GM12878 (cell line): ENCODE measurements around the gene GPT2. TPM values are rescaled to one million over a fixed set of nuclear protein-coding genes. Genes with fewer than 3 reads are reported as not detected.

Experiments used
- ATAC-seq: fragments of 200-7000 bp; cut with Tn5 transposase; 3 replicates; pipeline ENCODE4 v1.9.1; 2020; ENCODE audit warnings: mild to moderate bottlenecking, moderate library complexity
- BruUV-seq: library from RNA; stranded (reverse); fragments of 400-500 nt; replicated peaks from 2 replicates; lab custom pipeline; 2021; lab: Mats Ljungman, UMichigan
- CTCF ChIA-PET: fragments of 300-600 bp; sonication (Branson Sonifier 250); formaldehyde crosslinking; extraction: SDS; loops from one replicate; lab custom pipeline; 2021; ENCODE audit warnings: inconsistent platforms; lab: Yijun Ruan, JAX
- POLR2A ChIA-PET: fragments of 350-600 bp; formaldehyde crosslinking; extraction: SDS; loops from one replicate; lab custom pipeline; 2021; ENCODE audit warnings: inconsistent platforms; lab: Charles Lee
- RAD21 ChIA-PET: fragments of 300-600 bp; sonication (Branson Sonifier 250); formaldehyde crosslinking; loops from one replicate; lab custom pipeline; 2023; ENCODE audit warnings: antibody characterized with exemption; ENCODE audit not compliant: unreplicated experiment; lab: Charles Lee
- SMC1A ChIA-PET: fragments of 300-600 bp; sonication (Branson Sonifier 250); formaldehyde crosslinking; loops from one replicate; lab custom pipeline; 2023; ENCODE audit not compliant: unreplicated experiment, uncharacterized antibody; lab: Charles Lee
- DNase-seq: peaks from one replicate; pipeline ENCODE4 v3.0.0-alpha.2; 2011; ENCODE audit warnings: low read depth, low spot score
- FAIRE-seq: peaks from 3 replicates; lab custom pipeline; 2011; peaks lifted over from hg19 to GRCh38; lab: Jason Lieb, UNC
- H2AFZ ChIP-seq: 2 replicates; pipeline ENCODE4 v1.6.0; 2011; ENCODE audit warnings: low read depth, low read length, control low read depth; ENCODE audit not compliant: control insufficient read depth
- H3K27ac ChIP-seq: 2 replicates; pipeline ENCODE4 v1.5.1; 2011; ENCODE audit warnings: control low read depth; ENCODE audit not compliant: control insufficient read depth, insufficient read depth
- H3K27me3 ChIP-seq, 2 experiments: replicated peaks in 1 of 2; 2 replicates each; pipeline versions ENCODE4 v1.6.0 to v1.6.1; 2011; ENCODE audit warnings: low read length in 1 of 2; ENCODE audit not compliant: control insufficient read depth in 2 of 2, insufficient read depth in 2 of 2
- H3K36me3 ChIP-seq, 2 experiments: 2 replicates each; pipeline ENCODE4 v1.5.1; 2011; ENCODE audit warnings: low read length in 1 of 2; ENCODE audit not compliant: control insufficient read depth in 2 of 2, insufficient read depth in 2 of 2
- H3K4me1 ChIP-seq: 2 replicates; pipeline ENCODE4 v1.6.1; 2011; ENCODE audit warnings: mild to moderate bottlenecking, low read length, moderate library complexity, mixed read lengths; ENCODE audit not compliant: control insufficient read depth, insufficient read depth
- H3K4me2 ChIP-seq: 2 replicates; pipeline ENCODE4 v1.6.0; 2011; ENCODE audit warnings: control low read depth; ENCODE audit not compliant: control insufficient read depth, insufficient read depth
- H3K4me3 ChIP-seq: fragments of 200-600 bp; sonication (generic); 2 replicates; pipeline ENCODE4 v1.5.1; 2016
- H3K79me2 ChIP-seq: 2 replicates; pipeline ENCODE4 v1.6.0; 2011; ENCODE audit warnings: low read length; ENCODE audit not compliant: control insufficient read depth, insufficient read depth
- H3K9ac ChIP-seq: 2 replicates; pipeline ENCODE4 v1.8.0; 2011; ENCODE audit warnings: low read length, control low read depth, mixed read lengths; ENCODE audit not compliant: control insufficient read depth, insufficient read depth
- H3K9me3 ChIP-seq: replicated peaks from 3 replicates; pipeline ENCODE4 v1.5.1; 2011; ENCODE audit warnings: mild to moderate bottlenecking, low read length; ENCODE audit not compliant: control insufficient read depth, insufficient read depth
- H4K20me1 ChIP-seq: 2 replicates; pipeline ENCODE4 v1.6.0; 2011; ENCODE audit not compliant: control insufficient read depth, insufficient read depth
- ATF7 ChIP-seq: fragments of 450-650 bp; IDR thresholded peaks from 2 replicates; pipeline ENCODE4 v1.6.1; 2016; ENCODE audit warnings: low read depth, mild to moderate bottlenecking
- EGR1 ChIP-seq, 2 experiments: IDR thresholded peaks; 1 replicate in 1 of 2; 2 replicates in 1 of 2; pipeline ENCODE4 v1.6.1; 2011 to 2012; ENCODE audit warnings: low read depth in 2 of 2, low read length in 2 of 2, borderline replicate concordance in 1 of 2, mild to moderate bottlenecking in 1 of 2, moderate library complexity in 1 of 2
- IKZF2 ChIP-seq, 2 experiments: fragments of 450-650 bp; IDR thresholded peaks; 2 replicates each; pipeline ENCODE4 v1.6.1; 2017; ENCODE audit warnings: mild to moderate bottlenecking in 2 of 2, moderate library complexity in 2 of 2
- MTA3 ChIP-seq: IDR thresholded peaks from 2 replicates; pipeline ENCODE4 v1.6.1; 2012; ENCODE audit warnings: low read length, inconsistent platforms, borderline replicate concordance
- NR2C2 ChIP-seq: IDR thresholded peaks from 2 replicates; pipeline ENCODE4 v1.6.1; 2011; ENCODE audit warnings: borderline replicate concordance, low read depth; ENCODE audit not compliant: control insufficient read depth, insufficient read length
- SP1 ChIP-seq: IDR thresholded peaks from one replicate; pipeline ENCODE4 v1.6.1; 2011; ENCODE audit warnings: low read depth, low read length
- WGBS: methylation state at CpG from one replicate; pipeline ENCODE4 v1.1.6; 2016; ENCODE audit warnings: low lambda C conversion rate; ENCODE audit not compliant: insufficient replicate concordance, insufficient coverage; ENCODE audit errors: missing lambda C conversion rate; 5-methylcytosine and 5-hydroxymethylcytosine counted together
- in situ Hi-C: fragments of 300-500 bp; cut with MboI; formaldehyde crosslinking; loops from 9 replicates; pipeline ENCODE4 v1.14.3; 2018; ENCODE audit warnings: mixed read lengths
- intact Hi-C: fragments of 100-400 bp; cut with micrococcal nuclease; formaldehyde crosslinking; loops from one replicate; pipeline ENCODE4 v1.14.2; 2022; ENCODE audit not compliant: unreplicated experiment
- polyA plus RNA-seq, 11 experiments: library from polyadenylated mRNA; depleted of rRNA in 4 of 11; unstranded in 6 of 11; stranded (reverse) in 5 of 11; fragments of >200 nt; fragmentation: Nextera tagmentation in 4 of 11; fragmentation: Illumina TruSeq in 1 of 11; extraction: Ambion mirVana in 4 of 11; extraction: Trizol in 1 of 11; gene quantifications; 1 replicate in 1 of 11; 2 replicates in 10 of 11; pipeline versions ENCODE4 v1.2.1 to v1.2.3, GENCODE V29; 2011 to 2016; ENCODE audit warnings: inconsistent platforms in 2 of 11, missing spikeins in 2 of 11, low read depth in 1 of 11
- total RNA-seq, 4 experiments: library from RNA; depleted of rRNA in 3 of 4; stranded (reverse); fragments of >200 nt in 3 of 4; fragmentation: Illumina TruSeq in 1 of 4; extraction: Trizol in 1 of 4; gene quantifications; 2 replicates each; pipeline versions ENCODE4 v1.2.1 to v1.2.3, GENCODE V29; 2013 to 2021
- TF ChIP-seq, protein P1 (sequence below): fragments of 450-650 bp; IDR thresholded peaks from 2 replicates; pipeline ENCODE4 v1.6.1; 2017; ENCODE audit warnings: mild to moderate bottlenecking
- TF ChIP-seq, protein P2 (sequence below): fragments of 450-650 bp; IDR thresholded peaks from 2 replicates; pipeline ENCODE4 v1.6.1; 2017; ENCODE audit warnings: low read depth, mild to moderate bottlenecking, moderate library complexity

Gene GPT2
- total and polyA plus RNA-seq, 10 of the 15 experiments (the other 5 are each of a cell fraction or from before 2014, with no cell fraction given): 0.45 to 9.9 (median 4.3) TPM

DNA sequence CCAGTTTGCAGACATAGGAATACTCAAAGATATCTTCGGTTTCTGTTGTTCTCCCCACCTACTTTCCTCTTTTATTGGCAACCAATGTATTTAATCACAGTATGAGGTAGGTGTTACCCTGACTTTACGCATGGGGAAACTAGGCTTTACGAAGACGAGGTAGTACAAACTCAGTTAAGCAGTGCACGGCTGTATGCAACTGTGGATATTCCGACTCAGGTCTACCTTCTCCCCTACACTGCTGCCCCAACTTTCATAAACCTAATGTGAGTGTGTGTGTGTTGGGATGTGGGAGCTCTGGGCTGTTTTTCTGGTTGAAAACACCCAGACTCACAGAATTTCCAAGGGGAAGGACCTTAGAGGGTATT lies 1.2 kb upstream of the GPT2 start:
- ChIA-PET SMC1A (interaction anchor here (1.0 kb wide), 1 partner anchor 28 kb away, joined by 4 read pairs; no protein-coding TSS in a partner anchor), CTCF (interaction anchor here (3.7 kb wide), 1 partner anchor 27 kb away, joined by 15 read pairs; no protein-coding TSS in a partner anchor), POLR2A (interaction anchor here (0.6 kb wide), 1 partner anchor 20 kb away, joined by 3 read pairs; no protein-coding TSS in a partner anchor), RAD21 (no interaction called here)
- H3K4me1 ChIP-seq: peaks cover 7% of the 10 kb centered on the region; the same call in 1 of the 2 replicates
- in situ Hi-C loops: no loop called here
- 0 out of 4 replicates have a peak, but pooled peaks cover 0 to 2% of the 10 kb centered on the region in 2 experiments for H3K27me3 ChIP-seq
- H3K9me3 ChIP-seq: no peaks in the 10 kb centered on the region
- no peaks in the 10 kb centered on the region for H3K36me3 ChIP-seq
- no peak overlapping the region for H2AFZ ChIP-seq
- no peak overlapping the region for H3K4me3 ChIP-seq
- intact Hi-C loops: no loop called here
- H3K4me2 ChIP-seq: no peak overlapping the region
- no peaks in the 10 kb centered on the region for H4K20me1 ChIP-seq
- 84% methylated on average over 6 of the region's 6 CpGs for WGBS
- FAIRE-seq (no peak), ATAC-seq (no peak), DNase-seq (no peak)
- no peaks in the 10 kb centered on the region for H3K79me2 ChIP-seq
- no peak overlapping the region for H3K9ac ChIP-seq
- BruUV-seq: no TSS peak
- H3K27ac ChIP-seq: no peak overlapping the region
- TF ChIP-seq ATF7 (no peak), NR2C2 (no peak), IKZF2 (IDR thresholded peaks at IDR 0.05) (no peak), MTA3 (no peak), EGR1 (IDR thresholded peaks at IDR 0.05; ENCODE audit: borderline replicate concordance in 1 of 2, low read depth in 2 of 2, low read length in 2 of 2) (no peak), SP1 (no peak)
- TF ChIP-seq, protein P1, sequence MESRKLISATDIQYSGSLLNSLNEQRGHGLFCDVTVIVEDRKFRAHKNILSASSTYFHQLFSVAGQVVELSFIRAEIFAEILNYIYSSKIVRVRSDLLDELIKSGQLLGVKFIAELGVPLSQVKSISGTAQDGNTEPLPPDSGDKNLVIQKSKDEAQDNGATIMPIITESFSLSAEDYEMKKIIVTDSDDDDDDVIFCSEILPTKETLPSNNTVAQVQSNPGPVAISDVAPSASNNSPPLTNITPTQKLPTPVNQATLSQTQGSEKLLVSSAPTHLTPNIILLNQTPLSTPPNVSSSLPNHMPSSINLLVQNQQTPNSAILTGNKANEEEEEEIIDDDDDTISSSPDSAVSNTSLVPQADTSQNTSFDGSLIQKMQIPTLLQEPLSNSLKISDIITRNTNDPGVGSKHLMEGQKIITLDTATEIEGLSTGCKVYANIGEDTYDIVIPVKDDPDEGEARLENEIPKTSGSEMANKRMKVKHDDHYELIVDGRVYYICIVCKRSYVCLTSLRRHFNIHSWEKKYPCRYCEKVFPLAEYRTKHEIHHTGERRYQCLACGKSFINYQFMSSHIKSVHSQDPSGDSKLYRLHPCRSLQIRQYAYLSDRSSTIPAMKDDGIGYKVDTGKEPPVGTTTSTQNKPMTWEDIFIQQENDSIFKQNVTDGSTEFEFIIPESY: no peak
- TF ChIP-seq, protein P2, sequence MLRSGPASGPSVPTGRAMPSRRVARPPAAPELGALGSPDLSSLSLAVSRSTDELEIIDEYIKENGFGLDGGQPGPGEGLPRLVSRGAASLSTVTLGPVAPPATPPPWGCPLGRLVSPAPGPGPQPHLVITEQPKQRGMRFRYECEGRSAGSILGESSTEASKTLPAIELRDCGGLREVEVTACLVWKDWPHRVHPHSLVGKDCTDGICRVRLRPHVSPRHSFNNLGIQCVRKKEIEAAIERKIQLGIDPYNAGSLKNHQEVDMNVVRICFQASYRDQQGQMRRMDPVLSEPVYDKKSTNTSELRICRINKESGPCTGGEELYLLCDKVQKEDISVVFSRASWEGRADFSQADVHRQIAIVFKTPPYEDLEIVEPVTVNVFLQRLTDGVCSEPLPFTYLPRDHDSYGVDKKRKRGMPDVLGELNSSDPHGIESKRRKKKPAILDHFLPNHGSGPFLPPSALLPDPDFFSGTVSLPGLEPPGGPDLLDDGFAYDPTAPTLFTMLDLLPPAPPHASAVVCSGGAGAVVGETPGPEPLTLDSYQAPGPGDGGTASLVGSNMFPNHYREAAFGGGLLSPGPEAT: no peak
